ENCODE results near the gene BRSK1.

The BRSK1 gene

DNA sequence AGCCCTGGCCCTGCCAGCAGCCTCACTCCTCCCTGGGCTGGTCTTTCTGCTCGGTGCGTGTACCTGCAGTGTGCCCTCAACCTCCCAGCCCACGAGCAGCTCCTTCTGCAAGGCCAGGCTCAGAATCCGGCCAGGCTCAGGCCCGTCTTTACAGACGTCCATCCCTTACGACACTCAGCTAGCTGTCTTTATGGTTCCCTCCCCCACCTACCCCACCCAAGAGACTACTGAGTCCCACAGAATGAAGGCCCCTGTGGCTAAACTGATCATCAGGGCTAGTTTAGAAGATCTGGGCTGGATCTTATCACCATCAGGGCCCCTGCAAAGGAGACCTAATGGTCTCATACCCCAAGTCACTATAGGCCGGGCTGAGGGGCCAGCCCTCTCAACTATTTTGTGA, 30.6 kb downstream of the BRSK1 start:
- TF ChIP-seq, protein P1, sequence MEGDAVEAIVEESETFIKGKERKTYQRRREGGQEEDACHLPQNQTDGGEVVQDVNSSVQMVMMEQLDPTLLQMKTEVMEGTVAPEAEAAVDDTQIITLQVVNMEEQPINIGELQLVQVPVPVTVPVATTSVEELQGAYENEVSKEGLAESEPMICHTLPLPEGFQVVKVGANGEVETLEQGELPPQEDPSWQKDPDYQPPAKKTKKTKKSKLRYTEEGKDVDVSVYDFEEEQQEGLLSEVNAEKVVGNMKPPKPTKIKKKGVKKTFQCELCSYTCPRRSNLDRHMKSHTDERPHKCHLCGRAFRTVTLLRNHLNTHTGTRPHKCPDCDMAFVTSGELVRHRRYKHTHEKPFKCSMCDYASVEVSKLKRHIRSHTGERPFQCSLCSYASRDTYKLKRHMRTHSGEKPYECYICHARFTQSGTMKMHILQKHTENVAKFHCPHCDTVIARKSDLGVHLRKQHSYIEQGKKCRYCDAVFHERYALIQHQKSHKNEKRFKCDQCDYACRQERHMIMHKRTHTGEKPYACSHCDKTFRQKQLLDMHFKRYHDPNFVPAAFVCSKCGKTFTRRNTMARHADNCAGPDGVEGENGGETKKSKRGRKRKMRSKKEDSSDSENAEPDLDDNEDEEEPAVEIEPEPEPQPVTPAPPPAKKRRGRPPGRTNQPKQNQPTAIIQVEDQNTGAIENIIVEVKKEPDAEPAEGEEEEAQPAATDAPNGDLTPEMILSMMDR (IDR thresholded peaks at IDR 0.05) = no peak
- intact Hi-C loops (cut with DNase I; ENCODE audit: low total_unique reads) = no loop called here

DNA sequence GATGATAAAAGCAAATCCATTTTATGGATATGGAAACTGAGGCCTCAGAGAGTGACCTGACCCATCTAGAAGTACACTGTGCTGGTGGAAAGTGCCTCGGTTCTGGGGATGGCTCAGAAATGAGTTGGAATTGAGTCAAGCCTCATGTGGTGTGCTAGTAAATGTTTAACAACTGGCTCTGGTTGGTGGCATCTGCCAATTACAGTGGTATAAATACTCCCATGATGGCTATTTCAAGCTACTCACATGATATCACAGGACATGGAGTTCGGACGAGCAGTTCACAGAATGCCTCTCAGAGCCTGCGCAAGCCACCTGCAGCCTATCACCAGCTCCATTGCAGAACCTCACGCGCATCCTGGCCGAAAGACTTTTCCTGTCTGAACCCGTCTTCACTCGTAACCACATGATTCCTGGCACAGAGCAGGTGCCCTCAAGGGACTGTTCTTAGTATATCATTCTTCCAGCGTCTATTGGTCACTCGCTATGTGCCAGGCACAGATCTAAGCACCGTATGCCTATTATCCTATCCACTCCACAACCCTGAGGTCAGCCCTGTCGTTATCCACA, 32.2 kb downstream of the BRSK1 start:
- H3K27ac ChIP-seq = no peak overlapping the region
- no peak for DNase-seq

More for the DNA sequence above, 30.6 kb downstream of the BRSK1 start:
- Histone ChIP-seq H3K4me3 (no peak overlapping the region), H3K36me3 (peaks cover 0 to 3% (median 0%) of the 10 kb centered on the region in 3 donors), H3K4me1 (no peaks in the 10 kb centered on the region), H3K27me3 (peaks cover 0 to 3% of the 10 kb centered on the region in 2 donors), H3K27ac (no peak overlapping the region), H3K9me3 (no peaks in the 10 kb centered on the region)
- DNase-seq = no peak

DNA sequence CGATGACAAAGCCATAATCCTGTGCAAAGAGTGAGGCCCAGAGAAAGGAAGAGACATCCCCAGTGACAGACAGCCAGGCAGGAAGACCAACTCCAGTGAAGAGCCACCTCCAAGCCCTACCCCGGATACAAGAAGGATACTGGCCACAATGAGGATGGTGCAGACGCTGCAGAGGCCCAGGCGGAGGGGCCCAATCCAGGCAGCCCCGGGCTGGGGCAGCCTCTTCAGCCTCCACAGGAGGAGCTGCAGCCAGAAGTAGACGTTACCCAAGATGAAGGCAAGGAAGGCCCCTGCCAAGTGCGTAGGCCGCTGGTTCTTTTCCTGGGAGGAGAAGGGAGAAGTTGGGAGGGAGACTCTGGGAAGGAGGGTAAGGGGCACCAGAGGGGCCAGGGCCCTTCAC, 32.8 kb downstream of the BRSK1 start:
- no peaks in the 10 kb centered on the region for H3K4me1 ChIP-seq
- peaks cover 0 to 15% of the 10 kb centered on the region in 2 donors for H3K27me3 ChIP-seq
- H3K27ac ChIP-seq = no peak overlapping the region
- no peaks in the 10 kb centered on the region for H3K9me3 ChIP-seq
- intact Hi-C loops (cut with DNase I; ENCODE audit: low total_unique reads) = no loop called here
- TF ChIP-seq, protein P1 (IDR thresholded peaks at IDR 0.05) = no peak
- DNase-seq = no peak
- no peaks in the 10 kb centered on the region for H3K36me3 ChIP-seq
- no peak overlapping the region for H3K4me3 ChIP-seq

More for the DNA sequence above, 32.2 kb downstream of the BRSK1 start:
- intact Hi-C loops (cut with DNase I; ENCODE audit: low total_unique reads) = no loop called here
- Histone ChIP-seq H3K9me3 (no peaks in the 10 kb centered on the region), H3K4me1 (no peaks in the 10 kb centered on the region), H3K27me3 (peaks cover 0 to 13% of the 10 kb centered on the region in 2 donors), H3K36me3 (no peaks in the 10 kb centered on the region), H3K4me3 (no peak overlapping the region)
- TF ChIP-seq, protein P1 (IDR thresholded peaks at IDR 0.05) = no peak

DNA sequence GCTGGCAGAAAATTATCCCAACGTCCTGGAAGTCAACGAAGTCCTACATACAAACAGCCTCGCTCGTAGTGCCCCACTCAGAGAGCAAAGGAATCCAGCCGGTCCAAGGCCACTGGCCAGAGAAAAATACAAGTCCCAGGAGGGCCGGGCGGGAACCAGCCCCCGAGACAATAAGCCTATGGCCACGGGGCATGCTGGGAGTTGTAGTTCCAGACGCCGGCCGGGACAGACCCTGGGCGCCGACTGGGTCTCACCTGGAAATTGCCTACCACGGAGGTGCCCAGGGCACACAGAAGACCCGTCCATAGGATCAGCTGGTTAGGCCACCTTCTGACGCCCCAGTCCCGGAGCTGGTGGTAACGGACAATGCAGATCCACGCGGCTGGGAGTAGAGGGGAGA, 36.0 kb downstream of the BRSK1 start:
- peaks cover 0 to 33% of the 10 kb centered on the region in 2 donors for H3K27me3 ChIP-seq
- no peaks in the 10 kb centered on the region for H3K9me3 ChIP-seq
- no peak overlapping the region for H3K27ac ChIP-seq
- H3K4me1 ChIP-seq = no peaks in the 10 kb centered on the region
- no peaks in the 10 kb centered on the region for H3K36me3 ChIP-seq
- H3K4me3 ChIP-seq = no peak overlapping the region
- DNase-seq = no peak
- intact Hi-C loops (cut with DNase I; ENCODE audit: low total_unique reads) = no loop called here
- TF ChIP-seq, protein P1 (IDR thresholded peaks at IDR 0.05) = no peak

DNA sequence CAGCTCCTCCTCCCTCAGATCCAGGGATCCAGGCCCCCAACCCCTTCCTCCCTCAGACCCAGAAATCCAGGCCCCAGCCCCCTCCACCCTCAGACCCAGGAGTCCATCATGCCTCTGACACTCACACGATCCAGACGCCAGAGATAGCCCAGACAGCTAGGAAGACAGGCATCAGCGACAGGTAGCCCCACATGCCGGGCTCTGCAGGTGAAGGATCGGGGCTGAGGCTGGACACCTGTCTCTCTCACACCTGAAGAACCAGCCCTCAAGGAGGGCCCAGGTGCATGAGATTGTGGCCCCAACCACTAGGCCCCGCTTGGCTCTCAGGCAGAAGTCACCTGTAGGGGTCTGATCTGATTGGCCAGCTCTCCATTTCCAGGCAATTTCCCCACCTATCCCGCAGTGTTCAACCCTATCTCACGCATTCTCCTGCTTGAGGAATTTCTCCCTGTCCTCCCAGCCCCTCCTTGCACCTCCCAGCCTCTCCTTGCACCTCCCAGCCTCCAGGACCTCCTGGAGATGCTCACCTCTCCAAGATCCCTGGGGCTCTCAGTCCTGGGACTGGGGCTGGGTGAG, 37.1 kb downstream of the BRSK1 start:
- Histone ChIP-seq H3K36me3 (no peaks in the 10 kb centered on the region), H3K27me3 (peaks cover 0 to 44% of the 10 kb centered on the region in 2 donors), H3K4me1 (no peaks in the 10 kb centered on the region), H3K27ac (no peak overlapping the region), H3K9me3 (no peaks in the 10 kb centered on the region), H3K4me3 (no peak overlapping the region)
- TF ChIP-seq, protein P1 (IDR thresholded peaks at IDR 0.05) = no peak
- no peak for DNase-seq
- intact Hi-C loops (cut with DNase I; ENCODE audit: low total_unique reads) = no loop called here

Data from tibial artery (tissue), 4 donors.